Ovary (tissue), 3 donors: ENCODE measurements around the gene FLNC.

ENCODE experiments used
- EP300 ChIP-seq: sonication (generic); formaldehyde crosslinking; IDR thresholded peaks from one replicate; pipeline ENCODE4 v1.6.1; 2017; ENCODE audit warnings: antibody characterized with exemption
- TF ChIP-seq, protein P1 (sequence below), 3 donors: fragments of 450-650 bp in 2 of 3; fragments of 200-600 bp in 1 of 3; IDR thresholded peaks; one replicate each; pipeline versions ENCODE4 v1.5.1 to v1.8.0; 2016 to 2022; ENCODE audit warnings: antibody characterized with exemption in 3 of 3, mild to moderate bottlenecking in 1 of 3
- donor health status: DM: no; HTN: no; CAD: no.

DNA sequence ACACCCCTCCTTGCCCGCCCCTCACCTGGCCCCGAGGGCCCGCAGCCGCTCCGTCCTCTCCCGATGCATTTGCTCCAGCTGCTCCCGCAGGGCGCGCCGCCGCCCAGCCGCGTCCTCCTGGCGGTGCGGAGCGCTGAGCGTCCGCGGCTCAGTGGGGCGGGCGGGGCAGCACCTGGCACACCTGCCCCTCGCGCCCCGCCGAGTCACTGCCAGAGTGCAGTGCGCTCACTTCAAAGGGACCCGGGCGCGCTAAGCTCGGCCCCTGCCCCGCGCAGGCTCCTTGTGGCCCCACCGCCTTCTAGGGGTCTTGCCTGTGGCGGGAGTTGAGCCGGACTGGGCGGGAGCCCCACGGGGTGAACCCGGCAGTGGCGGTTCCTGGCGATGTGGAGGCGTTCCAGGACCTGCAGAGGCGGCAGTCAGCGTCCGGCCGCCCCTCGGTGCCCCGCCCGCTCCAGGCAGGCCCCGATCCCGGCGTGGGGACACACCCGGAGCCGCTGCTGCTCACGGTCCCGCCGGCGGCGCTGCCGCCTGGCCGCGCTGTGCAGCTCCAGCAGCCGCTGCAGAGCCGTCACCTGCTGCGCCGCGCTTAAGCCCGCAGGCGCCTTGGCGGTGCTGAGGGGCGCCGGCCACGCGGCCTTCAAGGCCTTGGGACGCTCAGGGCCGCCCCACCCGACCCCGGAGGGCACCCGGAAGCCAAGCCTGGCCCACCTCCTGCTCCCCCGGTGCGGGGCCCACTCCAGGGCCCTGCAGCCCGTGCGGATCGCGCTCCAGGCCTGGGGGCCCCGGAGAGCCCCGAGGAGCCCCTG, 39.1 kb downstream of the FLNC start:
- TF ChIP-seq, protein P1, sequence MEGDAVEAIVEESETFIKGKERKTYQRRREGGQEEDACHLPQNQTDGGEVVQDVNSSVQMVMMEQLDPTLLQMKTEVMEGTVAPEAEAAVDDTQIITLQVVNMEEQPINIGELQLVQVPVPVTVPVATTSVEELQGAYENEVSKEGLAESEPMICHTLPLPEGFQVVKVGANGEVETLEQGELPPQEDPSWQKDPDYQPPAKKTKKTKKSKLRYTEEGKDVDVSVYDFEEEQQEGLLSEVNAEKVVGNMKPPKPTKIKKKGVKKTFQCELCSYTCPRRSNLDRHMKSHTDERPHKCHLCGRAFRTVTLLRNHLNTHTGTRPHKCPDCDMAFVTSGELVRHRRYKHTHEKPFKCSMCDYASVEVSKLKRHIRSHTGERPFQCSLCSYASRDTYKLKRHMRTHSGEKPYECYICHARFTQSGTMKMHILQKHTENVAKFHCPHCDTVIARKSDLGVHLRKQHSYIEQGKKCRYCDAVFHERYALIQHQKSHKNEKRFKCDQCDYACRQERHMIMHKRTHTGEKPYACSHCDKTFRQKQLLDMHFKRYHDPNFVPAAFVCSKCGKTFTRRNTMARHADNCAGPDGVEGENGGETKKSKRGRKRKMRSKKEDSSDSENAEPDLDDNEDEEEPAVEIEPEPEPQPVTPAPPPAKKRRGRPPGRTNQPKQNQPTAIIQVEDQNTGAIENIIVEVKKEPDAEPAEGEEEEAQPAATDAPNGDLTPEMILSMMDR (IDR thresholded peaks at IDR 0.05): peak in 1 of 3 donors; percentile 19
- no peak for TF ChIP-seq EP300
